Retina (tissue), 1 donor: Measurements from ENCODE around the gene FICD.

Experiments
- DNase-seq: peaks from one replicate; pipeline ENCODE4 v3.0.0-alpha.2; 2016

FICD gene

DNA sequence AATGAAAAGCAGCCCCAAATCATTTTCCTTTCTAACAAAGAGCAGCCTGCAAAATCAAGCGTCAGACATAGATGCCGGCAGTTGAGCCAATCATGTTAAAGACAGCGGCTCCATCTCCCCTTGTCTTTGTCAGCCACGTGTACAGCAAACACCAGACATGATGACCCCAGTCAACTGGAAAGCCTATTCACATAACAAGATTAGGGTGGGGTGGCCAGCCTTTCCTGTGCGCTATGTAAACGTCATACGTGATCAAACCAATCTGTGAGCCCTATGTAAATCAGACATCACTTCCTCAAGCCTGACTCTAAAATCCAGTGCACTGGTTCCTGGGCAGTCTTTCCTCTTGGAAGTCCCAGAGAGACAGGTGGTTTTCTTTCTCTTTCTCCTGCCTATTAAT is 9.9 kb upstream of the FICD start:
- no peak for DNase-seq

GRCh38 chr12:108507971-108508642 is 7.0 kb upstream of the FICD start:
- no peak for DNase-seq

- DNase-seq: no peak
Observed at GRCh38 chr12:108509806-108510205, 5.3 kb upstream of the FICD start.

- no peak for DNase-seq
Observed at GRCh38 chr12:108510836-108511235, 4.2 kb upstream of the FICD start.

- peak; percentile 80 for DNase-seq
Observed at GRCh38 chr12:108511633-108512540, 3.2 kb upstream of the FICD start.

GRCh38 chr12:108514468-108514972 is 557 bp upstream of the FICD start:
- no peak for DNase-seq

GRCh38 chr12:108515916-108516315 is 839 bp downstream of the FICD start:
- no peak for DNase-seq

DNA sequence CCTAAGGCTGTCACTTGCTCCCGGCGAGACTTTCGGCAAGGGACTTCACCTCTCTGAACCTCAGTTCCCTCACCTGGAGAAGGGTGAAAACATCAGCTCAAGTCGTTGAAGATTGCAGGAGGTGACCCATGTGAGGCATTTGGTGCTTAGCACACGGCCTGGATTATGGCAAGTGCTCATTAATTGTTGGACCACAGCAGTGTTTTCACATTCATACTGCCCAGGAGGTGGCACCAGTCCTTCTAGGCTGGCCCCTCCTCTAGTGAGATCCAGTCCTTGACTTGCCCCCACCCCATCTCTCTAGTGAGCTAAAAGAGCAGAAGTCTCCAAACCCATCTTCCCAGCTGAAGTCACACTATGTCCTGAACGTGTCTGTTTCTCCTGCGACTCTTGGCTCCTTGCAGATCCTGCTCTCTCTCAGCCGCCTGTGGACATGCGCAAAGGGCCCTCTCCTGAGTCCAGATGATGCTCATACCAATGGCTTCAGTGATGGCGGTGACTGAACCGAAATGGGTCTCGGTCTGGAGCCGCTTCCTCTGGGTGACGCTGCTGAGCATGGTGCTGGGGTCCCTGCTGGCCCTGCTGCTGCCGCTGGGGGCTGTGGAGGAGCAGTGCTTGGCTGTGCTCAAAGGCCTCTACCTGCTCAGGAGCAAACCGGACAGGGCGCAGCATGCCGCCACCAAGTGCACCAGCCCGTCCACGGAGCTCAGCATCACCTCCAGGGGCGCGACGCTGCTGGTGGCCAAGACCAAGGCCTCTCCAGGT is 1.6 kb downstream of the FICD start:
- DNase-seq: no peak

DNA sequence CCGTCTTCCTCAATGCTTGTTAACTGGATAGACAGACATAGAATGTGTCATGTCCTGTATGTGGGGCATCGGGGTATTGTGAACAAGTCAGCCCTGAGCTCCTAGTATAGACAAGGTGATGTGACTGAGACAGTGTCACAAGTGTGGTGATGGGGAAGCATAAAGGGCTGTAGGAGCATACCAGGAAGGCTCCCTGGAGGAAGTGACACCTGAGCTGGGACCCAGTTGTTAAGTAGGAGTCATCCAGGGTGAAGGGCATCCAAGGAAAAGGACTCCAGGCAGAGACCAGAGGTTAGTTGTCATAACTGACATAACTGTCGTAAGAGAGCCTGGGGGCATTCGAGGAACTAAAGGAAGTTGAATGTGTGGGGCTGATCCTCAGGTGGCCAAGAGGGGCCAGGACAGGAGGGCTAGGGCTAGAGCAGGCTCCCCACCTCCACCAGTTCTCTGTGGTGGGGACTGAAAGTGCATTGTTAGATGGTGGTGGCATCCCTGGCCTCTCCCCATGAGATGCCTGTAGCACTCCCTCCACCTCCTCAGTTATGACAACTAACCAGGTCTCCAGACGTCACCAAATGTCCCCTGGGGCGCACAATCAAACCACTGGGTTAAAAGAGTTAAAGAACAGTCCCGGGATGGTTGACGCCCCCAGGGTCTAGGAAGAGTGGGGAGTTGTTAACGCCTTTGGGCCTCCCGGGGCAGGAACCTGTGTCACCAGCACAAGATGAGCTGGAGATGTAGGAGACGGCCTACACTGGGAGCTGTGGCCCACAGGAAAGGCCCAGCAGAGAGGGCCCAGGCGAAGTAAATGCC is 2.4 kb downstream of the FICD start:
- DNase-seq: no peak

GRCh38 chr12:108518101-108518715 is 3.1 kb downstream of the FICD start:
- DNase-seq: no peak

- DNase-seq: no peak
Observed at GRCh38 chr12:108518716-108519496, 3.8 kb downstream of the FICD start.

DNA sequence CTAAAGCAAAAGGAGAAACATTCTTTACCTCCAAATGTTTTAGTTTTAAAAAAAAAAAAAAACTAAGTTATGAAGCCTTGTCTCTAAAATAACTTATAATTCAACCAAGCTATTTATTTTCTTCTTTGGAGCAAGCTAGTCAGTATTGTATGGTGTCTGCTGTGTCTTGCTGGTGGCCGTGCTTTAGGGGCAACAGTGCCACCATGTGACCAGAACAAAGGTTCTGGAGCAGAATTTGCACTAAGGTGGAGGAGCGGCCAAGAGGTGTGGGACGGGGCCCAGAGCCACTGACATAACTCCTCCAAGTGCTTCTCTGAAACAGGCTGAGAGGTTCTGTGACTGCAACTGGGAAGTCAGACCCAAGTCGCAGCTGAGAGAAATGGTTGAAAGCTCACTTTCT is 4.5 kb downstream of the FICD start:
- DNase-seq: no peak

- no peak for DNase-seq
Observed at GRCh38 chr12:108523365-108523764, 8.3 kb downstream of the FICD start.

DNA sequence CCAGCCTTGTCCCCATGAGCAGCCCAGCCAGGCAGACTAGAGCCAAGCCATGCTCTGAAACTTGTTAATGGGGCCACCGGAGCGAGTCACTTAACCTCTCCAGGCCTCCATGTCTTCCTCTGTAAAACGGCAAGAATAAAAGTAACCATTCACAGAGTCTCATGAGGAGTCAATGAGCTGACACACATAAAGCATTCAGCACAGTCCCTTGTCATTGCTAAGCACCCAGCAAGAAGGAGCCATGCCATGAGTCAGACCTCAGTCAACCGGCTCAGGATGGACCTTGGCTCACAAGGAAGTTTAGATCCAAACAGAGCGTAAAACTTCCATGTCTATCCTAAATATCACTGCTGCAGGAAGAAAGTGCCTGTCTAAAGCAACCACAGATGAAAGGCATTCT is 10.6 kb downstream of the FICD start:
- no peak for DNase-seq

DNA sequence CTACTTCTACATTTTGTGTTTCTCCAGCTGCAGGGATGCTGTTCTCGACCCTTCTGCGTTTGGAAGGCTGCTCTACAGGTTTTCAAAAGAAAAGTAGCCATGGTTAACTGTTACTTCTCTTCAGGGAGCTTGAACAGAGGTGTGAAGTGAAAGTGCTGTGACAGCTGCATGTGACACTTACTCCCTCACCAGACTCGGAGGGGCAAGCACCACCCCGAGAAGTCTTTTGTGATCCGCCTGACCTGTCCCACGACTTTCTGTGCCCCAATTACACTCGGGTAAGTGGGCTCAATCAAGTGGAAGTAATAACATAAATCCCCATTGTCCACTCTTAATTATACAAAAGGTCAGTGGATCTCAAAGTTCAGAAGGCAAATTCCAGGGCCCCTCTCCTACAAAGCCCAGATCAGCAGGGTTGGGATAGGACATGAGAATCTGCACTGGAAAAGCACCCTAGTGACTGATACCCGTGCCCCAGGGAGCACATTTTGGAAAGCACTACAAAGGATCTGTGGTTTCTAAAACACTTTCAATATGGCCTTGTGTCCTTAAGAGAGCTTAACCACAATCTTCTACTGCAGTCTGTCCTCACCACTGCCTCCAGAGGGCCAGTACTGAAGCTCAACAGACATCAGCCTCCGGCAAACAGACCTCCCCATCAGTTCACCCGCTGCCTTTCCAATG is 11.5 kb downstream of the FICD start:
- DNase-seq: peak; percentile 33

- no peak for DNase-seq
Observed at GRCh38 chr12:108527166-108527496, 12.1 kb downstream of the FICD start.

DNA sequence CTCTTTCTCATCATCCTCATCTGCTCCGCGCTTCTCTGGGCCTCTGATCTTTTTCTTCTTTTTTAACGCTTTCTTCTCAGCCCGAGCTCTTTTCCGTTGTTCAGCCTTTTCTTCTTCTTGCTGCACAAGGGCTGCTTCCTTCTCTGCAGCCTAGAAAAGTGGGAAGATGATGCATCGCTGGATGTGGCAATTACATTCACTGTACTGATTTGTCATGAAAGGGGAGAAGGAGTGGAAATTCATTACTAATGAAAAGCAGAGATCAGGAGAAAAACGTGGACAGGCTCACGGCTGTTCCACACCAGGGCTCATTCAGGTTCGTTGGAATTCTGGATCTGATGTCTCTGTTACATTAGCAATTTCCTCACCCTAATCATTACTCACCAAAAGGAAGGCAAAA is 15.1 kb downstream of the FICD start:
- DNase-seq: no peak

- DNase-seq: no peak
Observed at GRCh38 chr12:108531929-108532848, 17.1 kb downstream of the FICD start.

GRCh38 chr12:108538146-108538545 is 23.1 kb downstream of the FICD start:
- no peak for DNase-seq
